Central memory CD4-positive, alpha-beta T cell (primary cell): ENCODE results near the gene GPA33.
"Not testable (repeated sequence)": the region's sequence is repeated elsewhere in the genome, so short reads cannot be mapped to it uniquely, and the experiment has no call there.

Source experiments
- DNase-seq: peaks from one replicate; pipeline ENCODE4 v3.0.0; 2022

Gene GPA33

DNA sequence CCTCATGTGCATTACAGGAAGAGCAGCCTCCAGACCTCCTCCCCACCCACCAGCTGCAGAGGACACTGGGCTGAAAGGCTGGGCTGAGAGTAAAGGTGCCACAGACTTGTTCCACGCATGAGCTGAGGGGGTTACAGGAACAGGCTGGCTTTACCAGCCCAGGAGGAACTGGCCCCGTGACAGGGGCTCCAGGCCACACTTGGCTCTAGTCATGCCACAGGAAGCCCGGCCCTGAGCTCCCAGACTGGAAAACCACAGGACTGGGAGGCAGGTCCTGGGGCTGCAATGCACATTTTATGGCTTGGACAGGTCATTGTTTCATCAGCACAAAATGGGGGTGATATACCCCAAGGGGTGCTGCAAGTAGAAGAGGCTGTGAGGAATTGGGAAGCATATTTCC, 35.6 kb downstream of the GPA33 start:
- DNase-seq: no peak

DNA sequence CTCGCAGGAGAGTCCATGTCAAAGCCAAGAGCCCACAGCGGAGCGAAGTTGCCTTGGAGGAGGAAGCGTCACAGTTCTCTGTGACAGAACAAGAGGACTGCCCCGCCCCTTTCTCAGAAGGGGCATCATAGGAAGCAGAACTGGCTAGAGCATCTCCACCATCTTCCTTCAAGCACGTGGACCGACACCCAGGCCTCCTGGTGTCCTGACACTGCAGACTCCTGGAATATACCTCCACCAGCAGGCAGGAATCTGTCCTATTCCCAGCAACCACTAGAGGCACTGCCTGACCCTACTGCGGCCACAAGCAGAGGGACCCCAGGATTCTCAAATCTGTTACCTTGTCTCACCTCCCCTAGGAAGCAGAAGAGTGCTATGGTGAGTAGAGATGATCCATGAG, 37.8 kb downstream of the GPA33 start:
- DNase-seq: no peak

DNA sequence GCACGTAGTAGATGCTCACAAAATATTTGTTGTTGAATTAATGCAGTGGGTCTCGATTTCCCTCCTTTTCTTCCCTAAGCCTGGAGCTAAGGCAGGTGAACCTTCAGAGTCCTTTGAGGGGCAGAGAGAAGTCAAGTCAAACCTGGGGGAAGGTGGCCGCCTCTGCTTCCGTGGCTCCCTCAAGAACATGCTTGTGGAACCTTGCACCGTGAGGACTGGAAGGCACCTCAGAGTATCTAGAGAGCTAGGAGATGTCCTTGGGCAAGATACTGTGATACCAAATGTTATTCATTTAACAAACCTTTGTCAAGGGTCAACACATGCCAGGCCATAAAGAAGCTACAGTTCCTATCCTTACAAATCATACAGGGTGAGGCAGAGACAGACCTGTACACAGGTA, 38.3 kb downstream of the GPA33 start:
- DNase-seq: no peak

DNA sequence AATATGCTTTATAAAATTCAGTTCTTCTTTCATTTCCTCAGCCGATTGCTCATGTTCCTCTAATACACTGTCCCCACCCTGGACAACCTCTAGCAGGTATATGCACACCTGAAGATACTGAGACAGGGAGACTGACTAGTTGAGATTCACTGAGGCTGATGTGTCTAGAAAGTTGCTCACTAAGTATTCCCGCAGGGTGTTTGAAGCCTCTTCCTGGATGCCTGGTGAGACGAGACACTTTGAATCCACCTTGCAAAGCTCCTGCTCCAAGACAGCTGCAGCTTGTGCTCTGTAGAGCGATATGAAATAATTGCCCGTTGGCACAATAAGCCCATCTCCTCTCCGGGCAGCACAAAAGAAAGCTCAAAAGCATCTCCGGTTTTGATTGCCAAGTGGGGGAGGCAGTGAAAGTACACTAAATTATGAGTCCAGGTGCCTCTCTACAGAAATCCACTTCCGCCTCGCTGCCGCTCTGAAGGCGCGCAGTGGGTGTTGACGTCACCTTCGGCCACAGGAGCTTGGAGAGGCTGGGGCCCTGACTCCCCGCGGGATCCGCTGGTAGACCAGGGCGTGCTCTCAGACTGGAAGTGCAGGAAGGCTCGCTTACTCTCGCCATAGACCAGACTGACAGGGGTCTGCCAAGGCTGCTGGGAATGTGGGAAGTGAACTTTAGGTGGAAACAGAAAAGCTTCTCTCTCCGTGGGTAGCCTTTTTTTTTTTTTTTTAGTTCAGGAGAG, 46.3 kb downstream of the GPA33 start:
- DNase-seq: peak; percentile 74

DNA sequence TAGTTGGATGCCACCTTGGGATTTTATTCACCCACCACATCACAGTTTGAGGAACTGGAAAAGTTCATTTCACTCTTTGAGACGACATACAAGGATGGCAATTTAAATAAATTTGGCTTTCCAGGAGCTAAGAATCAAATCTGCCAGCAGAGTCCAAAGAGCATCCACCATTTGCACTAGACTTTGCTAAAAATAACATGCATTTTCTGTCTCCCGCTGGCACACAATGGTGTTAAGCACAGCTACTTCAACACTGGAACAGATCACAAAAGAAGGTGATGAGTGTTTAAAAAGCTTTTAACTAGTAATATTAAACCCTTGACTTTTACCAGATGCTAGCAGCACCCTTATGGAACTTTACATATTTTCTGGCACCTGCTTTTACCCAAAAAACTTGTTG, 56.5 kb downstream of the GPA33 start:
- DNase-seq: no peak

DNA sequence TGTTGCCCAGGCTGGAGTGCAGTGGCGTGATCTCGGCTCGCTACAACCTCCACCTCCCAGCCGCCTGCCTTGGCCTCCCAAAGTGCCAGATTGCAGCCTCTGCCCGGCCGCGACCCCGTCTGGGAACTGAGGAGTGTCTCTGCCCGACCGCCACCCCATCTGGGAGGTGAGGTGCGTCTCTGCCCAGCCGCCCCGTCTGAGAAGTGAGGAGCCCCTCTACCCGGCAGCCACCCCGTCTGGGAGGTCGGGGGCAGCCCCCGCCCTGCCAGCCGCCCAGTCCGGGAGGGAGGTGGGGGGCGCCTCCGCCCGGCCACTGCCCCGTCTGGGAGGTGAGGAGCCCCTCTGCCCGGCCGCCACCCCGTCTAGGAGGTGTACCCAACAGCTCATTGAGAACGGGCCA, 60.6 kb downstream of the GPA33 start:
- DNase-seq: not testable (repeated sequence)

DNA sequence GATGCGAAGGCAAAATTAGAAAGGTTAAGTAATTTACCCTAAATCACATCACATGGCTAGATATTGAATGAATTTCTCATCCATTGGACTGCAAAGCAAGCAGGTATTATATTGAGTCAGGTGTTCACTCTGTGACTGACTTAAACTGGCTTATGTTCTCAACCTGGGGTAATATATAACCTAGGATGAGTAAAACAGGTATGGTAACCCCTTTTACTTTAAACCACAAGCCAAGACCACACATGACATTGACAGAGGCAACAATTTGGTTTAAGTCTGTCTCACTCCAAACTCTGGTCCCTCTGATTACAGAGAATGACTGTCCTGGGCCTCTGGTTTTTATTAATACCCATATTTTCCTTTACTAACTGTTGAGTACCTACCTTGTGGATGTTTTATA, 67.8 kb downstream of the GPA33 start:
- no peak for DNase-seq

DNA sequence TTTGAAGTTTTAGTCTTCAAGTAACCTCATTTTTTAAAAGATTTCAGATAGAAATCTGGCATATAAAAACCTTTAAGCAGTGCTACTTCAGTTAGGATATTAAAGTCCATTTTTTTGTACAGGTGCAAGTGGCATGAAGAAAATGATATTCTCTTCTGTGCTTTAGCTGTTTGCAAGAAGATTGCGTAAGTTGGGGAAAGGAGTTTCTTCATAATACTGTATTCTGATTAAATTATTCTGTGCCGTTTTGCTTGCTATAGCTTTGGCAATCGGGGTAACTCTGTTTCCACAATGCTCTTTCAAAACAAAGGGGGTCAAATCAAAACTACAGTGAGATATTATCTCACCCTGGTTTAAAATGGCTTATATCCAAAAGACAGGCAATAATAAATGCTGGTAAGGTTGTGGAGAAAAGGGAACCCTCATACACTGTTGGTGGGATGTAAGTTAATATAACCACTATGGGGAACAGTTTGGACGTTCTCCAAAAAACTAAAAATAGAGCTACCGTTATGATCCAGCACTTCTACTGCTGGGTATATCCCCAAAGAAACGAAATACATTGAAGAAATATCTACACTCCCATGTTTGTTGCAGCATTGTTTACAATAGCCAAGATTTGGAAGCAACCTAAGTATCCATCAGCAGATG, 74.0 kb downstream of the GPA33 start:
- DNase-seq: no peak

DNA sequence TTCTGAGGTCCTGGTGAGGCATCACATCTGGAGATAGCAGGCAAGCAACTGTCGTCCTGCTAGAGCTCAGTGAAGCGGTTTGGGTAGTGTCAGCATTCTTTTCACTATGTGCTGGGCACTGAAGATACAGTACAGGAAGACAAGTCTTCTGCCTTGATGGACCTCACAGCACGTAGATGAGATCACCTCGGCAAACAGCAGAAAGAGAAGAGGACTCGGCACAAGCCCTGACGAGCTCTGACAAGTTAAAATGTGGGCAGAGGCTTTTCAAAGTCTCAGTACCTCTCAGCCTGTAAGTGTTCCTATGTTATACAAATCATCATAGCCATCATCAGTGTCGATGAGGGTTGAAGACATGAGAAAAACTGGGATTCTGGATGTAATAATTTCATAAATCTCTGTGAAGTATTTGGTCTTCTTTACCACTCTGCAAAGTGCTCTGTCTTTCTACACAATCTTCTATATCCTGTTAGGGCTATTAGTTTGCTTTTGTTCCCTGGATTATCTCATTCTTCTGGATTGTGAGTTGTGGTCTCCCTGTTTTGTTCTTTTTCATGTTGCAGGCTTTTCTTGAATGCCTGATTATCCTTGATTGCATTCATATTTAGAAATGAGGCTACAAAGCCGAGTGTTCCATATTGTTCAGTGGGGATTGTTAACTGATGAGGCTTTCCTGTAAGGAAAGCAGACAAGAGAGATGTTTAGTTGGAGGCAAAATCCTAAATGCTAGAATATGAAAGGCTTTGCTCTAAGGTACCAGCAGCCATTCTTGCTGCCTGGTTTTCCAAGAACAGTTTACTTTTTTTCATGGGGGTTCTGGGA, 76.9 kb downstream of the GPA33 start:
- DNase-seq: no peak

DNA sequence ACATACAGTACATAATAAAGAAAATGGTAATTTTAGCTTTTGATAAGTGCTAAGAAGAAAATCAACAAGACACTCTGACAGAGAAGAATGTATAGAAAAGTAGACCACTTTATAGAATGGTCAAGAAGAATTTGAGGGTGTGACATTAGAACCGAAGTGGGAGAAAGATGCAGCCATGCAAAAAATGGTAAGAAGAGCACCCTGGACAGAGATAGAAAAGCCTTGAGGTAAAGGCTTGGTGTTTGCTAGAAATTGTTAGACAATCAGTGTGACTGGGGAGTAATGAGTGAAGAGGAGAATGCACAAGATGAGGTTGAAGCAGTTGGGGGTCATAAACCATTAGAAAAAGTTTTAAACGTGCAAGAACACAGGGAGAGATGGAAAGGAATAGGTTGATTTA, 77.6 kb downstream of the GPA33 start:
- DNase-seq: no peak

DNA sequence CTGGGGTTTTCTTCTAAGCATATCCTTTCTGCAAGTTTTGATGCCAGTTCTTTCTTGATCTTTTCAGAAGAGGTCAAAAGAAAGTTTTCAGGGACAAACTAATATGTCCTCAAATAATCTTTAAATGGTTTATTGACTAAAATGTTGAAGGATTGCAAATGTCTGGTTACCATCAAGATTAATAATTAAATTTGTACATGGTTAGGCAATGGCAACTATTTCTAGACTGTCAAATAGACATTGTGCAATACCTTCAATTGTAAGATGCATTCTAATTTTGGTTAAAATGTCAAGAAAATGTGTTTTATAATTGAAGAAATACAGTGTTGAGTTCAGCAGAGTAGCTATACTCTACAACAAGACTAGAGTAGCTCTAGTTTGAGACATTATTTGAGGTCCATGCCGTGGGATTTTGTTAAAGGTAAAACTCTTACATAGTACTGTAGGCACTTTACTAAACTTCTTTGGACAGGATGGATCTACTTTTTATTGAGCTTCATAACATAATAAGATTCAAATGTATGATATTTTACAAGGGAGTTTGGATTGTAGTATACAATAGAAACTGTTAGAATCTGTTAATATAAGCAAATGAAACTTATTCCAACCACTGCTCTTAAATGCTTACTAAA, 78.5 kb downstream of the GPA33 start:
- no peak for DNase-seq

DNA sequence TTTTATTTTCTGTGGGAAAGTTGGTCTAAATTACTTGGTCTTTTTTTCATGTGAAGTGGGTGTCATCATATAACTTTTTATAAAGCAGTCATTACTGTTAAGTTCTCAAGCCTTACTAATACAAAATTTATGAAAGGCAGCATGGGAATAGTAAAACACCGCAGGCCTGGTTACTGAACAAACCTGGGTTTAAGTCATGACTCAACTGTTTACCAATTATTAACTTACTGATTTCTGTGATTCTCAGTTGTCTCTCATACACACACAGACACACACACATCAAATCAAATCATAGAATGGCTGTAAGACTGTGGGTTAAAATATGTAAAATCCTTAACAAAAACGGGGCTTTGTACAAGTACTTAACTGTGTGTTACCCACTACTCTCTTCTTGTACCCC, 86.5 kb downstream of the GPA33 start:
- DNase-seq: no peak
